Mesothelial cell of epicardium (in vitro differentiated cells): Measurements from ENCODE around the gene TNFAIP8. TPM values are rescaled to one million over a fixed set of nuclear protein-coding genes. Genes with fewer than 3 reads are reported as not detected.

Experiments used
- DNase-seq, 2 experiments: peaks; one replicate each; pipeline ENCODE4 v3.0.0; 2021; ENCODE audit warnings: low spot score in 2 of 2; ENCODE audit not compliant: unreplicated experiment in 2 of 2
- H3K27ac Mint-ChIP-seq: 2 replicates; pipeline ENCODE4 v1.8.0; 2021; ENCODE audit warnings: mixed read lengths
- H3K27me3 Mint-ChIP-seq: 2 replicates; pipeline ENCODE4 v1.8.0; 2021; ENCODE audit warnings: low read depth, mixed read lengths
- H3K36me3 Mint-ChIP-seq: 2 replicates; pipeline ENCODE4 v1.8.0; 2021; ENCODE audit warnings: mixed read lengths
- H3K4me1 Mint-ChIP-seq: 2 replicates; pipeline ENCODE4 v1.8.0; 2021; ENCODE audit warnings: mixed read lengths
- H3K4me3 Mint-ChIP-seq: 2 replicates; pipeline ENCODE4 v1.8.0; 2021; ENCODE audit warnings: mild to moderate bottlenecking, moderate library complexity, mixed read lengths
- H3K9me3 Mint-ChIP-seq: 2 replicates; pipeline ENCODE4 v1.8.0; 2021; ENCODE audit warnings: mixed read lengths
- CTCF ChIP-seq: fragments of 200-600 bp; sonication (generic); IDR thresholded peaks from one replicate; pipeline ENCODE4 v1.5.0; 2021; ENCODE audit warnings: antibody characterized with exemption; ENCODE audit not compliant: unreplicated experiment
- total RNA-seq: library from RNA; stranded (reverse); gene quantifications from 3 replicates; pipeline ENCODE4 v1.2.1, GENCODE V29; 2021

Gene TNFAIP8
- total RNA-seq, 1 donor from 2014 or later = 26.5 TPM

GRCh38 chr5:119356612-119357188 lies 881 bp downstream of the TNFAIP8 start:
- Mint-ChIP-seq H3K4me1 (peaks cover 75% of the 10 kb centered on the region), H3K27ac (peak overlapping the region; percentile 91), H3K36me3 (peaks cover under 1% of the 10 kb centered on the region), H3K4me3 (peak overlapping the region; percentile 91), H3K27me3 (no peaks in the 10 kb centered on the region), H3K9me3 (no peaks in the 10 kb centered on the region)
- DNase-seq = no peak
- no peak for TF ChIP-seq CTCF

- Mint-ChIP-seq H3K27me3 (no peaks in the 10 kb centered on the region), H3K27ac (peak overlapping the region; percentile 91), H3K9me3 (no peaks in the 10 kb centered on the region), H3K4me3 (peak overlapping the region; percentile 91), H3K4me1 (peaks cover 80% of the 10 kb centered on the region), H3K36me3 (peaks cover 4% of the 10 kb centered on the region)
- no peak for TF ChIP-seq CTCF
- no peak for DNase-seq
These were observed 1.5 kb downstream of the TNFAIP8 start for GRCh38 chr5:119357270-119357669.

- Mint-ChIP-seq H3K36me3 (peaks cover 4% of the 10 kb centered on the region), H3K27ac (peak overlapping the region; percentile 91), H3K4me3 (peak overlapping the region; percentile 91), H3K27me3 (no peaks in the 10 kb centered on the region), H3K4me1 (peaks cover 76% of the 10 kb centered on the region), H3K9me3 (no peaks in the 10 kb centered on the region)
- no peak for TF ChIP-seq CTCF
- DNase-seq = no peak
These were observed 2.1 kb downstream of the TNFAIP8 start for GRCh38 chr5:119357808-119358529.

- H3K27ac Mint-ChIP-seq = no peak overlapping the region
- H3K9me3 Mint-ChIP-seq = no peaks in the 10 kb centered on the region
- peaks cover 70% of the 10 kb centered on the region for H3K4me1 Mint-ChIP-seq
- no peak for DNase-seq
- TF ChIP-seq CTCF = no peak
- no peak overlapping the region for H3K4me3 Mint-ChIP-seq
- H3K36me3 Mint-ChIP-seq = peaks cover 4% of the 10 kb centered on the region
- H3K27me3 Mint-ChIP-seq = no peaks in the 10 kb centered on the region
These were observed 2.7 kb downstream of the TNFAIP8 start for GRCh38 chr5:119358530-119358900.

GRCh38 chr5:119358901-119359603 lies 3.2 kb downstream of the TNFAIP8 start:
- H3K4me1 Mint-ChIP-seq = peaks cover 65% of the 10 kb centered on the region
- no peak for DNase-seq
- no peaks in the 10 kb centered on the region for H3K27me3 Mint-ChIP-seq
- H3K27ac Mint-ChIP-seq = no peak overlapping the region
- no peak for TF ChIP-seq CTCF
- H3K9me3 Mint-ChIP-seq = no peaks in the 10 kb centered on the region
- H3K36me3 Mint-ChIP-seq = peaks cover 4% of the 10 kb centered on the region
- H3K4me3 Mint-ChIP-seq = no peak overlapping the region
